HG03045 (cell line): ENCODE data around the gene CDC26.
A peak's percentile ranks its signal among the peaks of the same experiment; 100 is the strongest.
"Not testable (repeated sequence)": the region's sequence is repeated elsewhere in the genome, so short reads cannot be mapped to it uniquely, and the experiment has no call there.

Experiments
- ATAC-seq: cut with Tn5 transposase; IDR thresholded peaks from one replicate; pipeline ENCODE4 v1.9.1; 2021; ENCODE audit warnings: mild to moderate bottlenecking, moderate library complexity; ENCODE audit not compliant: unreplicated experiment

Gene CDC26

DNA sequence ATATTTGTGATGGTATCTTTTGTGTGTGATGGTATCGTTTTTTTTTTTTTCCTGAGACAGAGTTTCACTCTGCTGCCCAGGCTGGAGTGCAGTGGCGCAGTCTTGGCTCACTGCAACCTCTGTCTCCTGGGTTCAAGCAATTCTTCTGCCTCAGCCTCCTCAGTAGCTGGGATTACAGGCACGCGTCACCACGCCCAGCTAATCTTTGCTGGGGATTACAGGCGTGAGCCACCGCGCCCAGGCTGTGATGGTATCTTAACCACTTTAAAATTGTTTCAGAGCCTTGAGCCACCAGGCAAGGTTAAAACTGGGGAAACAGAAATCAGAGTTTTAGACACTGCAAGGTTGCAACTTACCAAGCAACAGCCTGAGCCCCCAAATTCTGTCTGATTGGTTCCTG is 20.9 kb upstream of the CDC26 start:
- not testable (repeated sequence) for ATAC-seq

- no peak for ATAC-seq
Measured at GRCh38 chr9:113293285-113293878, 18.0 kb upstream of the CDC26 start.

DNA sequence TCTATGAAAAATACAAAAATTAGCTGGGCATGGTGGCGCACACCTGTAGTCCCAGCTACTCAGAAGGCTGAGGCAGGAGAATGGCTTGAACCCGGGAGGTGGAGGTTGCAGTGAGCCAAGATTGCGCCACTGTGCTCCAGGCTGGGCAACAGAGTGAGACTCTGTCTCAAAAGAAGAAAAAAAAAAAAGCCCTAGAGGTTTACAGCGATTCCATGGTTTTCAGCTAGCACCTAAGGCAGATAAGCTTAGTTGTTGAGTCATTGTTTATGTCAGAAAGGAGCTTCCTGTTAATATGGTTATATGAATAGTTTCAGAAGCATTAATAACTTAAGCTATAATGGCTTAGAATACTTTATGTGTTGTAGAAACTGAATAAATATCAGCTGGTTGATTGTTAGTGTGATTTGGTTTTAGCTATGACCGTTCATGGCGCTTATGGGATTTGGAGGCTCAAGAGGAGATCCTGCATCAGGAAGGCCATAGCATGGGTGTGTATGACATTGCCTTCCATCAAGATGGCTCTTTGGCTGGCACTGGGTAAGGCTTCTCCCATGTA is 14.8 kb upstream of the CDC26 start:
- ATAC-seq: no peak

GRCh38 chr9:113289091-113289490 is 13.7 kb upstream of the CDC26 start:
- no peak for ATAC-seq

DNA sequence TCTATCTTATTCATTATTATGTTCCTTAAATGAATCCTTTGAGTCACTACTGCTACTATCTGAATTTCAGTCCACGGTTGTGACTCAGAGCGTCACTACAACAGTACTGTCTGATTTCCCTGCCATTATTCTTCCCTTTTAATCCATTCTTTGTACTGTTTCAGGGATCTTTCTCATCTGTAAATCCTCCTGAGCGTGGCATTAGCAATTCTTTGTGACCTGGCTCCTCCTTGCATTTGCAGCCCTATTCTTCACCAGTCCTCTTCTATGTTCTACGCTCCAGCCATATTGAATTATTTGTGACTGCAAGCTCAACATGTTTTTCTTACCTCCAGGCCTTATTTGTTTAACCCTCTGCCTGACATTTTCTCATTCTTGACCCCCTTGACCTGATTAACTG is 6.0 kb upstream of the CDC26 start:
- ATAC-seq: no peak

- no peak for ATAC-seq
Measured at GRCh38 chr9:113278840-113279239, 3.5 kb upstream of the CDC26 start.

DNA sequence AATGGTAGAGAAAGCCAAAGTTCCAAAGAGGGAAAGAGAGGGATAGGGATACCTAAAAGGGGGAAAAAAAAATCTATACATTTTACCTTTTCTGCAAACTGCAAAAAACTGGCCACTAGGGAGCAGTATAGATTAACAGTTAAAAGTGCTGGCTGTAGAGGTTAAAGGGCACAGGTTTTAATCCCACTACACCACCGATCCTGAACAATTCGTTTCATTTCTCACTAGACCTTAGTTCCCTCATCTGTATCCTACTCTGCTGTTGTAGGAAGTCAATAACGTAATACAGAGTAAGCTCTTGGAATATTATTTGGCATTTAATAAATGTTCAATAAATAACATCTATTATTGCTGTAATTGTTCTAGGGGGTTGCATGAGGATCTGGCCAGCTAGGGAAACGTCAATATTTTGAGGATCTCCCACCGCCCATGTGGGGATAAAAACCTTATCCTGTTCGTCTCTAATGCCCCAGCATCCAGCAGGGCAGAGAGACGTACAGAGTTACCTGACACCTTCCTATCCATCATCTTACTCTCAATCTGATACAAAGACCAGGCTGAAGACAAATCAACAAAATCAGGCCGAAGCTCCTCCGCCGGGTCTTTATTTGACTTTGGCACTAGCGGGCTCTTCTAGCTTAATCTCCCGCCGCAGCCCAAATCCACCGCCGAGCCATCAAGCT is 757 bp downstream of the CDC26 start:
- ATAC-seq: peak; percentile 1

GRCh38 chr9:113269871-113270270 is 5.5 kb downstream of the CDC26 start:
- ATAC-seq: no peak

- ATAC-seq: no peak
Measured at GRCh38 chr9:113269355-113269754, 6.0 kb downstream of the CDC26 start.

DNA sequence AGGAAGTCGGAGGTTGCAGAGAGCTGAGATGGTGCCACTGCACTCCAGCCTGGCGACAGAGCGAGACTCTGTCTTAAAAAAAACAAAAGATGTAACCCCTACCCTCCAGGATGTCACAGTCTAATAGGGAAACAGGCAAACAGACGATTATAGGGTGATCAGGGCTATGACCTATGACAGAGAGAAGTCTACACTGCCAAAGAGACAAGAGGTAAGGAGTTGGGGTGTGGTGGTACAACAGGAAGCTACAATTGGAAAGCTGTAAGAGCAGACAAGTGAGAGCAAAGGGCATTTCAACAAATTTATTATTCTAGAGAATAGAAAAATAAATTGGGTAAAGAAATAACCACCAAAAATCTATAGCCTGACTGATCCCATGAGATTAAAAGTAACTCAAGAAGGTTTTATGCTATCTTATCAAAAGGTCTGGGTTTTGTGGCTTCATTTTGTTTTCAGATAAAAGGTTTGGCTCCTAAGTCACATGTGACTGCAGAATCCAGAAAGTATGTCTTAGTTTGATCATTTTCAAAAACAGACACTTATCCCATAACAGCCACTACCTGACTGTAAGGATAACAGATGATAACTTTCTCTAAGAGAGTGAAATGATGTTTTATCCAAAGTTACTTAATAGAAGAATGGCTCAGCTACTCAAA is 7.3 kb downstream of the CDC26 start:
- no peak for ATAC-seq

GRCh38 chr9:113266174-113266573 is 9.2 kb downstream of the CDC26 start:
- no peak for ATAC-seq

DNA sequence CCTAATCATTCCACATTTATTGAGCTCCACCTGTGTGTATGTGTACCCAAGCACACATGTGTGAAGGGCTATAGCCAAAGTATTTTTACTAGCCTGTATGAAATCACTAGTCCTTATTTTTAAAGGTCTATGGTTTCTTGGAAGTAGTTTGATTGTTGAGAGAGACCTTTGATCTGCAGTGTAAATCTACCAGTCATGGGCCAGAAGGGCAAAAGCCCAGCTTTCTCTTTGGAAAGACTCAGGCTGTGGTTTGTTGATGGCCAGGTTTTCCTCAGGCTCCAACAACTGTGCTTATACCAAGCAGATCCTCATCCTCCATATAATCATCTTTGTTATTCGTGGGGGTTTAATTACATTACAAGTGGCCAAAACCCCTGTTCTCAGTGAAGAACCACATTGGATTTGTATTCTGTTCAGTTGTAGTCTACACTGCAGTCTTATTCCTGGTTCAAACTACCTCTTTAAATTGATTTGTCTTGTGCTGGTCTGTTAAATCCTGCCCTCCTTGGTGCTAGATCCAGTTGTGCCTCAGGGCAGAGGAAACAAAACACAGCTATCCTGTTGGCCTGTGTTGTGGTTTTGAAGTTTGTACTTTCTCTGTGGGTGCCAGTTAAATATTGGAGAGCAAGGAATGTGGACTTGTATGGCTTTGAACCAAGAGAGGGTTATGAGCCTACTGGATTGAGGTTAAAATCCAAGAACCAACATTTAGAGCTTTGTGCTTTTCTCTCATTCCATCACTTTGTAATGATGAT is 13.3 kb downstream of the CDC26 start:
- ATAC-seq: no peak

DNA sequence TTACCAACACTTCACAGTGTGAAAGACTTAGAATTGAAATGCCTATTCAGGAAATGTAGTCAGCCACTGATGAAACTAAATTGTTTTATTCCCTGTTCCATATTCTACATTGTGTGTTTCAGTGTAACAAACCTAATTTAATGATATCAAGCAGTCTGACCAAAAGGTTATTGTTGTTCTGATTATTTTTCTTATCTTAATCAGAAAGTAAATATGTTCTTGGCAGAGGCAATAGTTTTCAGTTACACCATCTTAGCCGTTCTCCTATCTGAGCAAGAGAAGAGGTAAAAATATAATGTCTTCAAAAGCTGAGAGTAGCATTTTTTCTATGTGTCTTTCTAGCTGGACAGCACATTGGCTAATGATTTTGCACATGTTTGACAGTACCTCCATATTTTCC is 17.1 kb downstream of the CDC26 start:
- ATAC-seq: no peak

DNA sequence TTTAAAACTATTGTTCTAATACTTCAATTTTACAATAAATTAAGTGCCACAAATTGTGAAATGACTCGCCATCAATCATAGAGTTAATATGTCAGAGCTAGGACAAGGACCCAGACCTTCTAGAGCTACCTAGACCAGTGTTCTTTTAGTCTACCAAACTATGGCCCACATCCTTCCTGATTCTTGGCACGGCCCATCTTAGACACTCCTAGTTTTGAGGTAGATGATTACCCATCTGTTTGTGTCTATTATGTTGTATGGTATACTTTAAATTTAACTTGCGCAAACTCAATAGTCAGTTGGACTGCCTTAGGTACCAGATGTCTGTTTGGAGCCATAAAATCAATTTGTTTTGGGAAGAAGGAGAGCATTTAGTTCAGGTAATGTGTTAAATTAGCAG is 17.5 kb downstream of the CDC26 start:
- no peak for ATAC-seq

DNA sequence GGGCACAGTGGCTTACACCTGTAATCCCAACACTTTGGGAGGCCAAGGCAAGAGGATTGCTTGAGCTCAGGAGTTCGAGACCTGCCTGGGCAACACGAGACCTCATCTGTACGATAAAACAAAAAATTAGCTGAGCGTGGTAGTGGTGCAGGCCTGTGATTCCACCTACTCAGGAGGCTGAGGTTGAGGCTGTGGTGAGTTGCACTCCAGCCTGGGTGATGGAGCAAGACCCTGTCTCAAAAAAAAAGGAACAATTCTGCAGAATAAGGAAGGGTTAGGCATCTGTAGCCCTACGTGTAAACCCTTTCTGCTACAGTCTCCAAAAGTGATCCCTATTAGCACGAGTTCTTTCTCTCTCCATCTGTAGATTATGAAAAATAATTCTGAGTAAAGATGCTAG is 19.9 kb downstream of the CDC26 start:
- no peak for ATAC-seq

GRCh38 chr9:113254991-113255390 is 20.4 kb downstream of the CDC26 start:
- ATAC-seq: no peak

DNA sequence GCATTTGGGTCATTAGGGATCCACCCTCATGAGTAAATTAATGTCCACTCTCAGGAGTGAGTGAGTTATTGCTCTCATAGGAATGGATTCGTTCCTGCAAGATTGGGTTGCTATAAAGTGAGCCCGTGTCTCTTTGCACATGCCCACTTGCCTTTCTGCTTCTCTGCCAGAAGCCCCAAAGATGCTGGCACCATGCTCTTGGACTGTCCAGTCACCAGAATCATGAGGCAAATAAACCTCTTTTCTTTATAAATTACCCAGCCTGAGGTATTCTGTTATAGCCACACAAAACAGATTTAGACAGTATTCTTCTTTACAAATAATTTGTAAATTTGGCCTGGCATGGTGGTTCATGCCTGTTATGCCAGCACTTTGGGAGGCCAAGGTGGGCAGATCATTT is 24.6 kb downstream of the CDC26 start:
- no peak for ATAC-seq

DNA sequence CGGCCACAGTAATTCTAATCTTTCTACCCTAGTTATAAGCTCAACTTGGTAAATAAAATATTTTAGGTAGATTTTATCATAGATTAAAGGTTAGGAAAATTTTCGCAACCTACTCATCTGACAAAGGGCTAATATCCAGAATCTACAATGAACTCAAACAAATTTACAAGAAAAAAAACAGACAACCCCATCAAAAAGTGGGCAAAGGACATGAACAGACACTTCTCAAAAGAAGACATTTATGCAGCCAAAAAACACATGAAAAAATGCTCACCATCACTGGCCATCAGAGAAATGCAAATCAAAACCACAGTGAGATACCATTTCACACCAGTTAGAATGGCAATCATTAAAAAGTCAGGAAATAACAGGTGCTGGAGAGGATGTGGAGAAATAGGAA is 25.7 kb downstream of the CDC26 start:
- not testable (repeated sequence) for ATAC-seq

GRCh38 chr9:113247640-113248039 is 27.7 kb downstream of the CDC26 start:
- no peak for ATAC-seq

GRCh38 chr9:113246928-113247327 is 28.4 kb downstream of the CDC26 start:
- no peak for ATAC-seq

DNA sequence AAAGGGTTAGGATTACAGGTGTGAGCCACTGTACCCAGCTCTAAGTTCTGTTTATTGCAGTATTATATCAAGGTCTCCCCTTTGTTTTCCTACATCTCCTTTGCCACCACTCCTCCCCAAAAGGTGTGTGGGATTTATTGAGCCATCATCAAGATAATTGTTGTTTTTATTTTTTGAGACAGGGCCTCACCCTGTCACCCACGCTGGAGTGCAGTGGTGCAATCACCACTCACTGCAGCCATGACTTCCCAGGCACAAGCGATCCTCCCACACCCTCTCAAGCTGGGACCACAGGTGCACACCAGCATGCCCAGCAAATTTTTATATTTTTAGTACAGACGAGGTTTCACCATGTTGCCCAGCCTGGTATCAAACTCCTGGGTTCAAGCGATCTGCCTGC is 29.5 kb downstream of the CDC26 start:
- no peak for ATAC-seq
